GM12878 (cell line): ENCODE measurements around the gene CHIC2. TPM values are rescaled to one million over a fixed set of nuclear protein-coding genes. Genes with fewer than 3 reads are reported as not detected.

Experiments used
- ATAC-seq: fragments of 200-7000 bp; cut with Tn5 transposase; 3 replicates; pipeline ENCODE4 v1.9.1; 2020; ENCODE audit warnings: mild to moderate bottlenecking, moderate library complexity
- BruUV-seq: library from RNA; stranded (reverse); fragments of 400-500 nt; replicated peaks from 2 replicates; lab custom pipeline; 2021; lab: Mats Ljungman, UMichigan
- CTCF ChIA-PET: fragments of 300-600 bp; sonication (Branson Sonifier 250); formaldehyde crosslinking; extraction: SDS; loops from one replicate; lab custom pipeline; 2021; ENCODE audit warnings: inconsistent platforms; lab: Yijun Ruan, JAX
- POLR2A ChIA-PET: fragments of 350-600 bp; formaldehyde crosslinking; extraction: SDS; loops from one replicate; lab custom pipeline; 2021; ENCODE audit warnings: inconsistent platforms; lab: Charles Lee
- RAD21 ChIA-PET: fragments of 300-600 bp; sonication (Branson Sonifier 250); formaldehyde crosslinking; loops from one replicate; lab custom pipeline; 2023; ENCODE audit warnings: antibody characterized with exemption; ENCODE audit not compliant: unreplicated experiment; lab: Charles Lee
- SMC1A ChIA-PET: fragments of 300-600 bp; sonication (Branson Sonifier 250); formaldehyde crosslinking; loops from one replicate; lab custom pipeline; 2023; ENCODE audit not compliant: unreplicated experiment, uncharacterized antibody; lab: Charles Lee
- DNase-seq: peaks from one replicate; pipeline ENCODE4 v3.0.0-alpha.2; 2011; ENCODE audit warnings: low read depth, low spot score
- FAIRE-seq: peaks from 3 replicates; lab custom pipeline; 2011; peaks lifted over from hg19 to GRCh38; lab: Jason Lieb, UNC
- H2AFZ ChIP-seq: 2 replicates; pipeline ENCODE4 v1.6.0; 2011; ENCODE audit warnings: low read depth, low read length, control low read depth; ENCODE audit not compliant: control insufficient read depth
- H3K27ac ChIP-seq: 2 replicates; pipeline ENCODE4 v1.5.1; 2011; ENCODE audit warnings: control low read depth; ENCODE audit not compliant: control insufficient read depth, insufficient read depth
- H3K27me3 ChIP-seq, 2 experiments: replicated peaks in 1 of 2; 2 replicates each; pipeline versions ENCODE4 v1.6.0 to v1.6.1; 2011; ENCODE audit warnings: low read length in 1 of 2; ENCODE audit not compliant: control insufficient read depth in 2 of 2, insufficient read depth in 2 of 2
- H3K36me3 ChIP-seq, 2 experiments: 2 replicates each; pipeline ENCODE4 v1.5.1; 2011; ENCODE audit warnings: low read length in 1 of 2; ENCODE audit not compliant: control insufficient read depth in 2 of 2, insufficient read depth in 2 of 2
- H3K4me1 ChIP-seq: 2 replicates; pipeline ENCODE4 v1.6.1; 2011; ENCODE audit warnings: mild to moderate bottlenecking, low read length, moderate library complexity, mixed read lengths; ENCODE audit not compliant: control insufficient read depth, insufficient read depth
- H3K4me2 ChIP-seq: 2 replicates; pipeline ENCODE4 v1.6.0; 2011; ENCODE audit warnings: control low read depth; ENCODE audit not compliant: control insufficient read depth, insufficient read depth
- H3K4me3 ChIP-seq: fragments of 200-600 bp; sonication (generic); 2 replicates; pipeline ENCODE4 v1.5.1; 2016
- H3K79me2 ChIP-seq: 2 replicates; pipeline ENCODE4 v1.6.0; 2011; ENCODE audit warnings: low read length; ENCODE audit not compliant: control insufficient read depth, insufficient read depth
- H3K9ac ChIP-seq: 2 replicates; pipeline ENCODE4 v1.8.0; 2011; ENCODE audit warnings: low read length, control low read depth, mixed read lengths; ENCODE audit not compliant: control insufficient read depth, insufficient read depth
- H3K9me3 ChIP-seq: replicated peaks from 3 replicates; pipeline ENCODE4 v1.5.1; 2011; ENCODE audit warnings: mild to moderate bottlenecking, low read length; ENCODE audit not compliant: control insufficient read depth, insufficient read depth
- H4K20me1 ChIP-seq: 2 replicates; pipeline ENCODE4 v1.6.0; 2011; ENCODE audit not compliant: control insufficient read depth, insufficient read depth
- BCL3 ChIP-seq: IDR thresholded peaks from 2 replicates; pipeline ENCODE4 v1.6.1; 2011; ENCODE audit warnings: borderline replicate concordance, low read depth, mild to moderate bottlenecking, moderate library complexity, low read length; ENCODE audit not compliant: insufficient read depth, poor library complexity, severe bottlenecking
- ETV6 ChIP-seq, 2 experiments: fragments of 450-650 bp in 1 of 2; IDR thresholded peaks in 1 of 2; conservative IDR thresholded peaks in 1 of 2; 2 replicates each; pipeline ENCODE4 v1.6.1; 2014; ENCODE audit warnings: antibody characterized with exemption in 1 of 2, borderline replicate concordance in 1 of 2, low read depth in 1 of 2, mild to moderate bottlenecking in 1 of 2, moderate library complexity in 1 of 2
- GABPA ChIP-seq: IDR thresholded peaks from 2 replicates; pipeline ENCODE4 v1.6.1; 2014; ENCODE audit warnings: antibody characterized with exemption, low read depth, mild to moderate bottlenecking, inconsistent platforms
- JUND ChIP-seq: IDR thresholded peaks from 2 replicates; pipeline ENCODE4 v1.6.1; 2012; ENCODE audit warnings: low read depth, mild to moderate bottlenecking, low read length, improper control_type of control experiment, moderate library complexity
- MYC ChIP-seq: IDR thresholded peaks from 2 replicates; pipeline ENCODE4 v1.6.1; 2011; ENCODE audit warnings: mild to moderate bottlenecking, low read length, moderate library complexity, inconsistent platforms; ENCODE audit not compliant: insufficient read depth, insufficient replicate concordance, insufficient read length, severe bottlenecking
- RBBP5 ChIP-seq: fragments of 200-600 bp; sonication (generic); conservative IDR thresholded peaks from 2 replicates; pipeline ENCODE4 v1.6.1; 2016
- SREBF2 ChIP-seq: IDR thresholded peaks from 2 replicates; pipeline ENCODE4 v1.6.1; 2012; ENCODE audit warnings: mild to moderate bottlenecking, low read length
- STAT3 ChIP-seq: IDR thresholded peaks from 2 replicates; pipeline ENCODE4 v1.6.1; 2011; ENCODE audit warnings: low read depth, low read length, improper control_type of control experiment
- TBL1XR1 ChIP-seq: IDR thresholded peaks from 2 replicates; pipeline ENCODE4 v1.6.1; 2012; ENCODE audit warnings: low read depth, low read length, improper control_type of control experiment
- TCF7 ChIP-seq: IDR thresholded peaks from 2 replicates; pipeline ENCODE4 v1.6.1; 2014; ENCODE audit warnings: antibody characterized with exemption, borderline replicate concordance
- YBX1 ChIP-seq: fragments of 450-650 bp; IDR thresholded peaks from 2 replicates; pipeline ENCODE4 v1.6.1; 2016; ENCODE audit warnings: antibody characterized with exemption
- ZBTB33 ChIP-seq: fragments of 450-650 bp; IDR thresholded peaks from 2 replicates; pipeline ENCODE4 v1.6.1; 2017; ENCODE audit warnings: mild to moderate bottlenecking
- ZNF217 ChIP-seq: fragments of 450-650 bp; IDR thresholded peaks from 2 replicates; pipeline ENCODE4 v1.6.1; 2017; ENCODE audit warnings: antibody characterized with exemption, mild to moderate bottlenecking
- ZZZ3 ChIP-seq: IDR thresholded peaks from 2 replicates; pipeline ENCODE4 v1.6.1; 2011; ENCODE audit warnings: low read depth; ENCODE audit not compliant: control insufficient read depth, insufficient read length
- WGBS: methylation state at CpG from one replicate; pipeline ENCODE4 v1.1.6; 2016; ENCODE audit warnings: low lambda C conversion rate; ENCODE audit not compliant: insufficient replicate concordance, insufficient coverage; ENCODE audit errors: missing lambda C conversion rate; 5-methylcytosine and 5-hydroxymethylcytosine counted together
- in situ Hi-C: fragments of 300-500 bp; cut with MboI; formaldehyde crosslinking; loops from 9 replicates; pipeline ENCODE4 v1.14.3; 2018; ENCODE audit warnings: mixed read lengths
- intact Hi-C: fragments of 100-400 bp; cut with micrococcal nuclease; formaldehyde crosslinking; loops from one replicate; pipeline ENCODE4 v1.14.2; 2022; ENCODE audit not compliant: unreplicated experiment
- polyA plus RNA-seq, 11 experiments: library from polyadenylated mRNA; depleted of rRNA in 4 of 11; unstranded in 6 of 11; stranded (reverse) in 5 of 11; fragments of >200 nt; fragmentation: Nextera tagmentation in 4 of 11; fragmentation: Illumina TruSeq in 1 of 11; extraction: Ambion mirVana in 4 of 11; extraction: Trizol in 1 of 11; gene quantifications; 1 replicate in 1 of 11; 2 replicates in 10 of 11; pipeline versions ENCODE4 v1.2.1 to v1.2.3, GENCODE V29; 2011 to 2016; ENCODE audit warnings: inconsistent platforms in 2 of 11, missing spikeins in 2 of 11, low read depth in 1 of 11
- total RNA-seq, 4 experiments: library from RNA; depleted of rRNA in 3 of 4; stranded (reverse); fragments of >200 nt in 3 of 4; fragmentation: Illumina TruSeq in 1 of 4; extraction: Trizol in 1 of 4; gene quantifications; 2 replicates each; pipeline versions ENCODE4 v1.2.1 to v1.2.3, GENCODE V29; 2013 to 2021
- TF ChIP-seq, protein P1 (sequence below): fragments of 450-650 bp; IDR thresholded peaks from 2 replicates; pipeline ENCODE4 v1.6.1; 2016; ENCODE audit warnings: mild to moderate bottlenecking

CHIC2 gene
- total and polyA plus RNA-seq, 10 of the 15 experiments (the other 5 are each of a cell fraction or from before 2014, with no cell fraction given): 0.80 to 24.4 (median 12.2) TPM

DNA sequence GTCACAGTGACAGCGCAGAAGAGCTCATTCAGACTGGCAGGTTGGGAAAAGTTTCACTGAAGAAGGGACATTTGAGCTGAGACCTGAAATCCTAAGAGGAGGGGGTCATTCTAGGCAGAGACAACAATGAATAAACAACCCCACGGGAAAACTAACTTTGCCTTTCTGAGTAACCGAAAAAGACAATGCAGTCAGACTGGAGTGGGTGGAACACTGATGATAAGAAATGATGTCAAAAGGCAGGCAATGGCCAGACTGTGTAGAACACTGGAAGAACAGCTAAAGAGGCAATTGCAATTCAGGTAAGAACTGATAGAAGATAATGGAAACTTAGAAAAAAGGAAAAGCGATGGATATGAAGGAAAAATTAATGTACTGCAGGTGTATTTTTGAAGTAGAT, 73.8 kb downstream of the CHIC2 start:
- ChIA-PET CTCF (interaction anchor here (0.7 kb wide), 1 partner anchor 243 kb away, joined by 3 read pairs; no protein-coding TSS in a partner anchor), SMC1A (no interaction called here), POLR2A (no interaction called here), RAD21 (no interaction called here)
- no peak for ATAC-seq
- H3K4me2 ChIP-seq: no peak overlapping the region
- DNase-seq: no peak
- no TSS peak for BruUV-seq
- no peaks in the 10 kb centered on the region for H4K20me1 ChIP-seq
- H3K9ac ChIP-seq: no peak overlapping the region
- H3K4me1 ChIP-seq: no peaks in the 10 kb centered on the region
- H3K27me3 ChIP-seq: no peaks in the 10 kb centered on the region
- WGBS: 98% methylated on average over 4 of the region's 4 CpGs
- no peaks in the 10 kb centered on the region for H3K79me2 ChIP-seq
- H2AFZ ChIP-seq: no peak overlapping the region
- H3K27ac ChIP-seq: no peak overlapping the region
- in situ Hi-C loops (no loop called here), intact Hi-C loops (no loop called here)
- H3K4me3 ChIP-seq: no peak overlapping the region
- no peak for FAIRE-seq
- no peaks in the 10 kb centered on the region for H3K9me3 ChIP-seq
- TF ChIP-seq TCF7 (no peak), JUND (no peak), TBL1XR1 (no peak), BCL3 (no peak), GABPA (no peak)
- H3K36me3 ChIP-seq: no peaks in the 10 kb centered on the region

- WGBS: 100% methylated on average over 1 of the region's 1 CpG
- Histone ChIP-seq H3K9me3 (no peaks in the 10 kb centered on the region), H3K4me1 (no peaks in the 10 kb centered on the region), H2AFZ (no peak overlapping the region), H3K4me2 (no peak overlapping the region), H4K20me1 (no peaks in the 10 kb centered on the region), H3K27ac (no peak overlapping the region), H3K27me3 (no peaks in the 10 kb centered on the region), H3K4me3 (no peak overlapping the region), H3K36me3 (no peaks in the 10 kb centered on the region), H3K9ac (no peak overlapping the region), H3K79me2 (no peaks in the 10 kb centered on the region)
- DNase-seq: no peak
- intact Hi-C loops: no loop called here
- POLR2A ChIA-PET: no interaction called here
- CTCF ChIA-PET: interaction anchor here (0.9 kb wide), 1 partner anchor 9 kb away, joined by 4 read pairs; no protein-coding TSS in a partner anchor
- SMC1A ChIA-PET: interaction anchor here (1.2 kb wide), 1 partner anchor 29 kb away, joined by 3 read pairs; no protein-coding TSS in a partner anchor
- no TSS peak for BruUV-seq
- FAIRE-seq: no peak
- in situ Hi-C loops: no loop called here
- RAD21 ChIA-PET: no interaction called here
- no peak for ATAC-seq
- TF ChIP-seq ZBTB33 (no peak), YBX1 (no peak), STAT3 (no peak), MYC (no peak), ZNF217 (no peak), ETV6 (conservative IDR thresholded peaks at IDR 0.05 in 1 of 2, IDR thresholded peaks at IDR 0.05 in 1 of 2; ENCODE audit: borderline replicate concordance in 1 of 2, low read depth in 1 of 2) (no peak), RBBP5 (no peak), SREBF2 (no peak), ZZZ3 (no peak)
- TF ChIP-seq, protein P1, sequence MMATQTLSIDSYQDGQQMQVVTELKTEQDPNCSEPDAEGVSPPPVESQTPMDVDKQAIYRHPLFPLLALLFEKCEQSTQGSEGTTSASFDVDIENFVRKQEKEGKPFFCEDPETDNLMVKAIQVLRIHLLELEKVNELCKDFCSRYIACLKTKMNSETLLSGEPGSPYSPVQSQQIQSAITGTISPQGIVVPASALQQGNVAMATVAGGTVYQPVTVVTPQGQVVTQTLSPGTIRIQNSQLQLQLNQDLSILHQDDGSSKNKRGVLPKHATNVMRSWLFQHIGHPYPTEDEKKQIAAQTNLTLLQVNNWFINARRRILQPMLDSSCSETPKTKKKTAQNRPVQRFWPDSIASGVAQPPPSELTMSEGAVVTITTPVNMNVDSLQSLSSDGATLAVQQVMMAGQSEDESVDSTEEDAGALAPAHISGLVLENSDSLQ: no peak
These were observed 76.6 kb downstream of the CHIC2 start for GRCh38 chr4:53987761-53988171.
